NB4 (cell line): ENCODE measurements around the gene ZNF141.
"Not testable (repeated sequence)": the region's sequence is repeated elsewhere in the genome, so short reads cannot be mapped to it uniquely, and the experiment has no call there.

Experiments
- DNase-seq: peaks from one replicate; pipeline ENCODE4 v3.0.0; 2010; ENCODE audit warnings: low read depth
- H3K4me3 ChIP-seq: one replicate; pipeline ENCODE4 v1.5.1; 2011; ENCODE audit warnings: mild to moderate bottlenecking, low read depth, low read length, moderate library complexity
- CTCF ChIP-seq: IDR thresholded peaks from one replicate; pipeline ENCODE4 v1.5.1; 2012; ENCODE audit warnings: low read depth, low read length
- MYC ChIP-seq: IDR thresholded peaks from 2 replicates; pipeline ENCODE4 v1.6.1; 2011; ENCODE audit warnings: low read depth, low read length
- POLR2A ChIP-seq: IDR thresholded peaks from 2 replicates; pipeline ENCODE4 v1.6.1; 2011; ENCODE audit warnings: mild to moderate bottlenecking; ENCODE audit not compliant: insufficient read length; ENCODE audit errors: extremely low read depth
- TF ChIP-seq, protein P1 (sequence below): IDR thresholded peaks from 2 replicates; pipeline ENCODE4 v1.6.1; 2011; ENCODE audit warnings: low read depth, low read length

Gene ZNF141

DNA sequence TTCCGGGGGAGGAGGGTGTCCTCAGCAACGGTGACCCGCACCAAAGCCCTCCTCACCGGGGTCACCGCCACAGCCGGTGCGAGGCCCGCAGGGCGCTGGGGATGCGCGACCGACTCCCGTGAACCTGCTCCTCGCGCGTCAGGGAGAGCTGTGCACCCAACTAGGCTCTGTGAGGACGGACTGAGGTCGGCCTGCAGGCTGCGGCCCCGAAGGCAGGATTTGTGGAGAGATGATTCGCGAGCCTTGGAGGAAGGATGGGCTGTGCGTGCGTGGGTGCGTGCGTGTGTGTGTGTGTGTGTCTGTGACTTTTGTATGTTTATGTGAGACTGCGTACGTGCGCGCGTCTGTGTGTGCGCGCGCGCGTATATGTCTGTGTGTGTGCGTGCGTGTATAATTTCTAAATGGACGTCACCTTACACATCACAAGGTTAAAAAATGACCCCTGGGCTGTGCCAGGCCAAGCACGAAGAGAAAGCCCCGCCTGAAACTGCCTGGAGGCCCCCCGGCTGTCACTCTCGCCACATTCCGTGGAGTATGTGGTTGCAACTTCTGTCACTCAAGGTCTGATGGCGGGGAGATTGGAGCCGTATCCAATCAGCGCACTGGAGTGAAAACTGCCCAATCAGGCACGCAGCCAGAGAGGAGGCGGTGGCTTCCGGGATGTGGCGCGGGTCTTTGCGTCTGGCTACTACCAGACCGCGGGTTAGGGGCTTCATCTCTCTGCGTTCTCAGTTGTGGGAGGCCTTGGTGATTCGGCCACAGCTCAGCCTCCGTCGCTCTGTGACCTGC is at the start of gene ZNF141:
TSS of gene ZNF141 (plus strand) at position 672 of the 789 bp plus-strand sequence. CDS start 170 bp downstream, outside the sequence.
- peak; percentile 99 for DNase-seq
- peak within 1 kb of the TSS; percentile 90 for H3K4me3 ChIP-seq
- TF ChIP-seq, protein P1, sequence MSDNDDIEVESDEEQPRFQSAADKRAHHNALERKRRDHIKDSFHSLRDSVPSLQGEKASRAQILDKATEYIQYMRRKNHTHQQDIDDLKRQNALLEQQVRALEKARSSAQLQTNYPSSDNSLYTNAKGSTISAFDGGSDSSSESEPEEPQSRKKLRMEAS: no peak
- TF ChIP-seq CTCF (no peak), MYC (no peak), POLR2A (no peak)

DNA sequence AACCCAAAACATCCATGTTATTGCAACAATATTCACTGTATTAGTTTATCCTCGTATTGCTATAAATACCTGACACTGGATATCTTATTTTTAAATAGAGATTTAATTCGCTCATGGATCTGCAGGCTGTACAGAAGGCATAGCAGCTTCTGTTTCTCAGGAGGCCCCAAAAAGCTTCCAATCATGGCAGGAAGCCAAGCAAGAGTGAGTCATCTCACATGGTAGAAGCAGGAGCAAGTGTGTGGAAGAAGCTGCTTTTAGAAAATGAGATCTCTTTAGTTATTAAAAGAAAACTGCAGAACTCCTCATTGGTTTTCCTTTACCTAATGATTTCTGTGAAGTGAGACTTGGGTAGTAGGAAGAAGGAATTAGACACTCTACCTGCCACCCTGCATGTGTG is 48.7 kb upstream of the ZNF141 start:
- no peak overlapping the region for H3K4me3 ChIP-seq
- TF ChIP-seq CTCF (no peak), MYC (no peak), POLR2A (no peak)
- TF ChIP-seq, protein P1: no peak
- DNase-seq: peak; percentile 43

DNA sequence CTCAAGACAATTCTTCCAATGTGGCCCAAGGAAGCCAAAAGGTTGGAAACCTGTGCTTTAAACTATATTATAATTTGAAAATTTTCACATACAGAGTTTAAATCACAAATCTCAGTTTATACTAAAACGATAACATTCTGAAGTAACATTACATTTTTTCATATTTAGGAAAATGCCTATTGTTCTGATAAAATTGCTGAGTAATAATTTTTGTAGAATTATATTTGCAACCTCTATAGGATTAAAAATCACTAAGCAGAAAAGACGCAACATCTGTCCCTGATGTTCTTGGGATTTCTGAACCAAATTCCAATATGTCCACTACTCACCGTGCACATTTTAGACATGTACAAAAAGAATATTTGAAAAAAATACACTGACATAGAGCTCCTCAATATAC is 42.9 kb upstream of the ZNF141 start:
- DNase-seq: no peak
- H3K4me3 ChIP-seq: no peak overlapping the region
- no peak for TF ChIP-seq MYC
- TF ChIP-seq POLR2A: no peak
- TF ChIP-seq, protein P1: no peak

DNA sequence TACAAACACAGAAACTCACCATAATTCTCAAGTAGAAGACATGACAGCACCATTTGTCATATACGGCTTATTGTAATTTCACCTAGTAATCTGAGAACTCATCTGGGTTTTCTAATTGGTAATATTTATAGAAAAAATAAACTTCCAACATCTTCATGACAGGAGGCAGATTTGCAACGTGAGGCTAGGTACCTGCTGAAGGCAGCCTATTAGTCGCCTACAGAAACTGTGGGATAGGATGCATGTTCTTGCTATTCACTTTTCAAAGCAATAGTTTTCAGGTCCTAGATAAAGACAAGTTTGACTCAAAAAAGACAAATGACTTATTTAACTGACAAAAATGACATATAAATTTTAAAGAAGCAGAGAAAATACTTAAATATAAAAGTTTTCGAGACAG is 35.2 kb upstream of the ZNF141 start:
- DNase-seq: no peak
- no peak overlapping the region for H3K4me3 ChIP-seq
- TF ChIP-seq, protein P1: no peak
- TF ChIP-seq MYC (no peak), CTCF (no peak), POLR2A (no peak)

DNA sequence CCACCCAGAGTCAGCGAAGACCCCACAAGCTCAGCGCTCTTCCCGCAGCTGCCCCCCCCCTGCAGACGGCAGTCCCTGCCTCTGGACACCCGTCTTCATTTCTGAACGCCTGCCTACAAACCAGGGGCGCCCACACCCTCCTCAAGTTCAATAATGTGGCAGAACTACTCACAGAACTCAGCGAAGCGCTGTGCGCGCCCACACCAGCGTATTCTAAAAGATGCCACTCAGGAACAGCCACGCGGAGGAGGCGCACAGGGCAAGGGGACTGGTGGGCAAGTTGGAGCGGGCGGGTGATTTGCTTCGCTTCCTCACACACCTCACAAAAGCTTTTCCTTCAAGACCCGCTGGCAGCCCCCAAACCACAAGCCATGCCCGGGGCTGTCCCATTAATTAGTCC is 33.1 kb upstream of the ZNF141 start:
- not testable (repeated sequence) for H3K4me3 ChIP-seq, DNase-seq

DNA sequence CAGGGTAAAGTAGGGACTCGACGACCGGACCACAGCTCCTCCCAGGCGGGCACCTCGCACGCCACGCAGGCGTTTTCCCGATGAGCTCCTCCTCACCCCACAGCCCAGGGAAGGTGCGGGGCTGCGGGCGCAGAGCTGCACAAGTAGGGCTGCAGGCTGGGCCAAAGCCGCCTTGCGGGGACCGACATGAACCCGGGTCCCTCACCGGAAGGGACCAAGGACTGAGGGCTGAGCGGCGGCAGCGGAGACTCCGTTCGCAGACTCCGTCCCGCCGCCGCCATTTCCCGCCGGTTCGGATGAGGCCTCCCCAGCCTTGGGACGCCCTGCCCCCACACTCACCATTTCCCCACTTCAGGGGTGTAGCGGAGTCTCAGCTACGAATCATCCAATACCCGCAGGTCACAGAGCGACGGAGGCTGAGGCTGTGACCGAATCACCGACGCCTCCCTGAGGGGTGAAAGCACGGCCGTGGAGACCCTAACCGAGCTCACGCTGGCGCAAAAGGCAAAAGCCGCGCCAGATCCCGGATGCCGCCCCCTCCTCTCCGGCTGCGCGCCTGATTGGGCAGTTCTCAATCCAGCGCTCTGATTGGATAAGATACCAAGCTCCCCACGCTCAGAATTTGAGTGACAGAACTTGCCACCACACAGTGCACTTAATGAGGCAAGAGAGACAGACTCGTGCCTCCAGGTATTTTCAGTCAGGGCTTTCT is 32.5 kb upstream of the ZNF141 start, which contains the start of gene ZNF732:
TSS of gene ZNF732 (minus strand) at position 506 of the 712 bp plus-strand sequence. CDS start at position 342, 164 bp downstream.
- H3K4me3 ChIP-seq: no peak within 1 kb of the TSS
- TF ChIP-seq, protein P1: no peak
- no peak for TF ChIP-seq CTCF
- TF ChIP-seq POLR2A: no peak
- no peak for TF ChIP-seq MYC
- no peak for DNase-seq

GRCh38 chr4:306551-306961 is 31.1 kb upstream of the ZNF141 start:
- no peak overlapping the region for H3K4me3 ChIP-seq
- peak; percentile 95 for DNase-seq
- TF ChIP-seq CTCF: no peak
- peak; percentile 10; the same call in 1 of the 2 replicates for TF ChIP-seq MYC
- TF ChIP-seq, protein P1: no peak; the same call in 1 of the 2 replicates
